Measurements from ENCODE around the gene LACRT. TPM values are rescaled to one million over a fixed set of nuclear protein-coding genes. Genes with fewer than 3 reads are reported as not detected.

The LACRT gene
- not detected for total RNA-seq

- Histone ChIP-seq H3K27ac (no peak within 1 kb of the TSS), H3K9me3 (no peaks in the 10 kb centered on the region), H3K36me3 (replicated peaks in 1 of 2; ENCODE audit: insufficient read depth in 1 of 2, low read depth in 2 of 2) (no peaks in the 10 kb centered on the region), H3K27me3 (no peaks in the 10 kb centered on the region), H3K4me3 (no peak within 1 kb of the TSS), H3K4me1 (peaks cover 10% of the 10 kb centered on the region)
- TF ChIP-seq POLR2A (IDR thresholded peaks at IDR 0.05) (no peak), CTCF (IDR thresholded peaks at IDR 0.05) (no peak)
- ATAC-seq (no peak), DNase-seq (no peak)
- intact Hi-C loops (cut with DNase I), result no loop called here
- 77 to 92% methylated on average over 2 of the region's 2 CpGs for WGBS, 2 donors
Measured at GRCh38 chr12:54634795-54635194, at the start of gene LACRT. Gene LACRT (minus strand): TSS chr12:54634895. CDS start chr12:54634841, 54 bp downstream.

GRCh38 chr12:54683398-54683797 lies 48.7 kb upstream of the LACRT start:
- no peak for ATAC-seq
- intact Hi-C loops (cut with DNase I), result no loop called here

GRCh38 chr12:54682674-54683073 lies 48.0 kb upstream of the LACRT start:
- Histone ChIP-seq H3K4me1 (peaks cover 21% of the 10 kb centered on the region), H3K4me3 (no peak overlapping the region), H3K27me3 (no peaks in the 10 kb centered on the region), H3K27ac (no peak overlapping the region), H3K36me3 (replicated peaks in 1 of 2; ENCODE audit: insufficient read depth in 1 of 2, low read depth in 2 of 2) (no peaks in the 10 kb centered on the region), H3K9me3 (no peaks in the 10 kb centered on the region)
- intact Hi-C loops (cut with DNase I), result no loop called here
- TF ChIP-seq CTCF (IDR thresholded peaks at IDR 0.05), result no peak
- no peak for TF ChIP-seq POLR2A (IDR thresholded peaks at IDR 0.05)
- no peak for DNase-seq
- ATAC-seq, result no peak
- WGBS, 2 donors, result 58 to 76% methylated on average over 1 of the region's 1 CpG

More at GRCh38 chr12:54683398-54683797, 48.7 kb upstream of the LACRT start:
- Histone ChIP-seq H3K27me3 (no peaks in the 10 kb centered on the region), H3K4me3 (no peak overlapping the region), H3K9me3 (no peaks in the 10 kb centered on the region), H3K27ac (no peak overlapping the region), H3K4me1 (peaks cover 22% of the 10 kb centered on the region), H3K36me3 (replicated peaks in 1 of 2; ENCODE audit: insufficient read depth in 1 of 2, low read depth in 2 of 2) (no peaks in the 10 kb centered on the region)
- 45 to 52% methylated on average over 2 of the region's 2 CpGs for WGBS, 2 donors
- no peak for DNase-seq
- no peak for TF ChIP-seq POLR2A (IDR thresholded peaks at IDR 0.05)
- no peak for TF ChIP-seq CTCF (IDR thresholded peaks at IDR 0.05)

GRCh38 chr12:54680374-54680773 lies 45.7 kb upstream of the LACRT start:
- Histone ChIP-seq H3K27me3 (no peaks in the 10 kb centered on the region), H3K4me1 (peaks cover 10% of the 10 kb centered on the region), H3K4me3 (no peak overlapping the region), H3K36me3 (replicated peaks in 1 of 2; ENCODE audit: insufficient read depth in 1 of 2, low read depth in 2 of 2) (no peaks in the 10 kb centered on the region), H3K9me3 (no peaks in the 10 kb centered on the region), H3K27ac (no peak overlapping the region)
- ATAC-seq, result no peak
- intact Hi-C loops (cut with DNase I), result no loop called here
- DNase-seq, result peak in 3 of 4 donors; percentile 28 to 60 (median 38)
- TF ChIP-seq CTCF (IDR thresholded peaks at IDR 0.05), result peak; percentile 13 to 47 (median 39)
- no peak for TF ChIP-seq POLR2A (IDR thresholded peaks at IDR 0.05)
- 48 to 52% methylated on average over 3 of the region's 3 CpGs for WGBS, 2 donors

- H3K9me3 ChIP-seq, result no peaks in the 10 kb centered on the region
- WGBS, 2 donors, result 74 to 91% methylated on average over 5 of the region's 5 CpGs
- H3K4me3 ChIP-seq, result no peak overlapping the region
- TF ChIP-seq CTCF (IDR thresholded peaks at IDR 0.05), result no peak
- TF ChIP-seq POLR2A (IDR thresholded peaks at IDR 0.05), result no peak
- no peaks in the 10 kb centered on the region for H3K27me3 ChIP-seq
- intact Hi-C loops (cut with DNase I), result no loop called here
- H3K36me3 ChIP-seq (replicated peaks in 1 of 2; ENCODE audit: insufficient read depth in 1 of 2, low read depth in 2 of 2), result no peaks in the 10 kb centered on the region
- no peak for DNase-seq
- H3K4me1 ChIP-seq, result no peaks in the 10 kb centered on the region
- ATAC-seq, result no peak
- H3K27ac ChIP-seq, result no peak overlapping the region
Measured at GRCh38 chr12:54678131-54678530, 43.4 kb upstream of the LACRT start.

All from body of pancreas (tissue), 4 donors.